OCI-M2 (cell line): ENCODE measurements around the gene NCK2.
"Not testable (repeated sequence)": the region's sequence is repeated elsewhere in the genome, so short reads cannot be mapped to it uniquely, and the experiment has no call there.

ENCODE experiments used
- DNase-seq: peaks from one replicate; lab custom pipeline; 2025; ENCODE audit not compliant: unreplicated experiment; lab: John Stamatoyannopoulos, UW

NCK2 gene

GRCh38 chr2:105754011-105754410 lies 9.3 kb downstream of the NCK2 start:
- no peak for DNase-seq

- DNase-seq = no peak
Observed at GRCh38 chr2:105754994-105755393, 10.3 kb downstream of the NCK2 start.

DNA sequence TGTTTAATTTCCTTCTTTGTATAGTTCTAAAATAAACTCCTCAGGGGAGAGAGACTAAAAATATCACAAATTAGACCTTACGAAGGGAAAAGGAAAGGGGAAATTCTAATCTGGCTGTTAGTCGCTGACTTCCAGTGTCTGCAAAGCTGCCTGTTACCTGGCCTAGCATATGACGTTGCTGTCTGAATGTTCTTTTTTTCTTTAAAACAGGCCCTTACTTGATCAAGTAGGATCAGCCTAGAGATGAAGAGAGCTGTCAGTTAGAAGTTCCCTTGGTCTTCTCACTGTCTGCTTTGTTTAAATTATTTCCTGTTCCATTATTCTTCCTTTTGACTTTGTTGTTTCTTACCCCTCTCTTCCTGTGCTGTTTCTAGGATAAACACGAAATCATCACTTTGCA lies 11.2 kb downstream of the NCK2 start:
- no peak for DNase-seq

- DNase-seq = no peak
Observed at GRCh38 chr2:105756435-105756834, 11.7 kb downstream of the NCK2 start.

DNA sequence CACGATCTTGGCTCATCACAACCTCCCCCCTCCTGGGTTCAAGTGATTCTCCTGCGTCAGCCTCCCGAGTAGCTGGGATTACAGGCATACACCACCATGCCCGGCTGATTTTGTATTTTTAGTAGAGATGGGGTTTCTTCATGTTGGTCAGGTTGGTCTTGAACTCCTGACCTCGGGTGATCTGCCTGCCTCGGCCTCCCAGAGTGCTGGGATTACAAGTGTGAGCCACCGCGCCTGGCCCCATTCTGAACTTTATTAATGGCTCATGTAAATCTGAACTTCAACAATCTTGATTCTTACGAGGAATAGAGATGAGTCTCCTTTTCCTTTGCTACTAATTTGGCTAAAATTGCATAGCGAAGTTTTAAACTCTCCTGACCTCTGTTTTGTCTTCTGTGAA lies 12.2 kb downstream of the NCK2 start:
- DNase-seq = not testable (repeated sequence)

GRCh38 chr2:105757433-105757832 lies 12.7 kb downstream of the NCK2 start:
- DNase-seq = no peak

- no peak for DNase-seq
Observed at GRCh38 chr2:105760191-105760590, 15.5 kb downstream of the NCK2 start.

- DNase-seq = no peak
Observed at GRCh38 chr2:105760639-105761337, 16.1 kb downstream of the NCK2 start.

GRCh38 chr2:105761931-105762515 lies 17.3 kb downstream of the NCK2 start:
- DNase-seq = no peak

DNA sequence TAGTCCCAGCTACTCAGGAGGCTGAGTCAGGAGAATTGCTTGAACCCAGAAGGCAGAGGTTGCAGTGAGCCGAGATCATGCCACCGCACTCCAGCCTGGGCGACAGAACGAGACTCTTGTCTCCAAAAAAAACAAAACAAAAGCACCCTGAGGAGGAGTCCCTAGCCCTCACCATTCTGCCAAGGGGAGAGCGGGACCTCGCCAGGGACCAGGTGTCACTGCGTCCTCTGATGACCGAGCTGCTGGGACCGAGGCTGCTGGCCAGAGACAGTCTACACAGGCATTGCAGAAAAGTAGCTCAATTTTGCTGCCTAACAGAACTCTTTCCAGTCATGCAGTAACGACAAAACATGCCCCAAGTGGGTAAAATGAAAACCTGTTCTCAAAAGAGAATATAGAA lies 18.4 kb downstream of the NCK2 start:
- DNase-seq = no peak

DNA sequence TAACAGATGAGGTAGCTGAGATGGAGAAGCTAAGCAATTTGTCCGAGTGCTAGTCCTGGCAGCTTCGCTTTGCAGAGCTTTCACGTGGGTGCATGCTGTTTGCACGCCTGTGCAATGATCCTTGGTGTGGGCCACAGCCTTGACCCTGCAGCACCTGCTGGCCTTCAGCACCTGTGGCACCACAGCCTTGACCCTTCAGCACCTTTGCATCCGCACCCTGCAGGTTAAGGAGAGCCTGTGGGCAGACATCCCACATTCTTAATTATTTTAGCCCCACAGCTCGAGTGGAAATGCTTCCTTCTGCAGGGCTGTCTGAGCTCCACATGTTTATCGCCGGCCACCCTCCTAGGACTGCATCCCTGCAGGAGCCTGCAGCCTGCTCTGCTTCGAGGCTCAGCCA lies 19.3 kb downstream of the NCK2 start:
- DNase-seq = no peak

- DNase-seq = no peak
Observed at GRCh38 chr2:105765415-105766299, 20.9 kb downstream of the NCK2 start.

DNA sequence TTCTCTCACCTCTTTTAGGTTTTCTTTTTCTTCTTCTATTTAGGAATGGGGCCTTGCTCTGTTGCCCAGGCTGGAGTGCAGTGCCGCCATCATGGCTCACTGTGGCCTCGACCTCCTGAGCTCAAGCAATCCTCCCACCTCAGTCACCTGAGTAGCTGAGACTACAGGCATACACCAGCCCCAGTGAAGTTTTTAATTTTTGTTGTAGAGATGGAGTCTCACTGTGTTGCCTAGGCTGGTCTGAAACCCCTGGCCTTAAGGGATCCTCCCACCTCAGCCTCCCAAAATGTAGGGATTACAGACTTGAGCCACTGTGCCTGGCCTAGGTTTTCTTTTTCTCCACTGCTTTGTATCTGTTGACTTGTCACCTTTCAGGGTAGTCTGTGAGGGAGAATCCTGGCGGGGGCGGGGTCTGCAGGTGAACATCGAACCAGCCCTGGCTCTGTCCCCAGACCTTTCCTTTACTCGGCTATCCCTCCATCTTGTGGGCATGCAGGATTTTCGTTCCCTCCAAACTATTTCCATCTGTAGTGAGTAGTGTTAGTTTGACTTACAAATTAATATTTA lies 21.7 kb downstream of the NCK2 start:
- no peak for DNase-seq

DNA sequence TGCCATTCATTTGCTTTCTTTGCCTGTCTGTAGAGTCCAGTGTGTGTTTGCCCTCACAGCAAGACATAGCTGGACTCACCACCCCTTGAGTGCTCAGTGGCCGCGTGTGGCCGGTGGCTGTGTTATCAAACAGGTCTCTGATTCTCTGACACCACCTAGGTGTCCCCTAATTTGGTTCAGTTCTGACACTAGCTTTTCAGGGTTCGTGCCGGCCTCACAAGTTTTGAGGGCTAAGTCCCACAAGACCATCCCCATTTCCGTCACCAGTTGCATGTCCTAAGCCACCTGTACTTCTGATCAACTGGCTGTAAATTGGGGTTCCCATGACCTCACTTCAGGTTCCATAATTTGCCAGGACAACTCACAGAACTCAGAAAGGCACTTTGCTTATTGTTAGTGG lies 23.5 kb downstream of the NCK2 start:
- DNase-seq = no peak

DNA sequence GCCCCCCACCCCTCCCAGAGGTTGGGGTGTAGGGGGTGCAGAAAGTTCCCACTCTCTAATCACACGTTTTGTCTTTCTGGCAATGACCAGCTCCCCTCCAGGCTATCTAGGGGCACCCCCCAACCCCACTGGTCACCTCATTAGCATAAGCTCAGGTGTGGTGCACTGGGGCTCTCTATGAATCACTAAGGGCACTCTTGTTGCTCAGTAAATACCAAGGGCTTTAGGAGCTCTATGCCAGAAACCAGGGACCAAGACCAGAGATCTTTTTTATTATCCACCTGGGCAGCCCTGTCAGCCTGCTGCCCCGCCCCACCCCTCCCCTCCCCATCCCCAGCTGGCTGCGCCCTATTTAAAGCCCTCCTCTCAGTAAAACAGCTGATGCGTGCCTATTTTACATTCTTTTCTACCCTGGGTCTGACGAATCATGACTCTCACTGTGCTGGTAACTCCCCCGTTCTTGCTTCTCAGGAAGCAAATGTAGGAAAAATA lies 24.3 kb downstream of the NCK2 start:
- DNase-seq = no peak

DNA sequence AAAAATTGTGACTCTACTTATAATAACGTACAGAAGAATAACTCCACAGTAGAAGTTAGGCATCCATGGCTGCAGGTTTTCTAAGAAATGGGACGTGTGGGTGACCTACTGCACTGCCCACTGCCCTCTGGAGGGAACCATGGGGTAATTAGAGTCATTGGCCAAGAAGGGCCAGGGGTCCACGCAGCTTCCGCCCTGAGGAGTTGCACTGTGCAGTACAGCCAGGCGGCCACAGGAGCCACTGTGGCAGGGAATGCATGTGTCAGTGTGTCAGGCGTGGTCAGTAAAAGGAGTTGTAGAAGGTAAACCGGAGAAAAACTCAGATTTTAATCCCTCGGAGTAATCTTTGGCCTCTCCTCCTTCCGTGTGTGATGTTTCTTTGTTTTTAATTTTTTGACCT lies 24.8 kb downstream of the NCK2 start:
- DNase-seq = no peak

DNA sequence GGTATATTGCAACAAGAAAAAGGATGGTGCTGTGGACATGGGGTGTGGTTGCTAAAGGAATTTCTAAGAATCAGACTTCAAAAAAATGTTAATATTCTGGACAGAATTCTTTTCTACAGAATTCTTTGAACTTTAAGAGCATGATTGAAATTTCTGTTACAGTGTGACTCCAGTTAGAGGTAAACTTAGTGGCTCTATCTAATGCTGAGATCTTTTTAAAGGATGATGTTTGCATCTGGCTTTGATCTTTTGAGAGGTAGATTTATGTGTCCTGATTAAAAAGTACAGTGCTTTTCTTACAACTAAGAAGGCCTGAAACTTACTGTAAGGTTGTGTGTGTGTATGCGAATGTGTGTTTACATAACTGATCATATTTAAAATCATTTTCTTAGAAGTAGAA lies 25.4 kb downstream of the NCK2 start:
- no peak for DNase-seq

DNA sequence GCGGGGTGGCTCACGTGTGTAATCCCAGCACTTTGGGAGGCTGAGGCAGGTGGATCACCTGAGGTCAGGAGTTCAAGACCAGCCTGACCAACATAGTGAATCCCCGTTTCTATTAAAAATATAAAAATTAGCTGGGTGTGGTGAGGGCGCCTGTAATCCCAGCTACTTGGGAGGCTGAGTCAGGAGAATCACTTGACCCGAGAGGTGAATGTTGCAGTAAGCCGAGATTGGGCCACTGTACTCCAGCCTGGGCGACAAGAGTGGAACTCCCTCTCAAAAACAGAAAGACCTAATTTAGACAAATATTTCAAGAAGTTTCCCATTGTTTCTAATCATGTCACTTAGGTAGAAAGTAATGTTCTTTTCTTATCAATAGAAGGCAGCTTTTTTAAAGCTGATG lies 26.6 kb downstream of the NCK2 start:
- DNase-seq = not testable (repeated sequence)

- DNase-seq = no peak
Observed at GRCh38 chr2:105771836-105772235, 27.1 kb downstream of the NCK2 start.

DNA sequence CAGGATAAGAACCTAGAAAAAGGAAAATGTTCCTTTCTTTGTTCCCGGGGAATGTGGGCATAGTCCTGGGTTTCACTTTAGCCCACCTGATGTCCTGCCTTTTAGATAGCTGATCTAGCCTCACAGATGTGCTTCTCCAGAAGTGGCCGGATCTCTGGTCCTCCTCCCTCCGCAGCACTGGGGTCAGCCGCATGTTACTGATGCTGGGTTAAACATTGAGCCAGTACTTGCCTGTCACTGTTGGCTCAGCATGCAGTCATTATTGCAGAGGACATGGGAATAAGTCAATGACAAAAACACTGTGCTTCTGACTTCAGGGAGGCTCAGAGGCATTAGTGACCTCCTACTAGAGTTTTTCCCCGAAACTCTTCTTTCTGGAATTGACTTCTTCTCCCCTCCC lies 27.6 kb downstream of the NCK2 start:
- DNase-seq = no peak

DNA sequence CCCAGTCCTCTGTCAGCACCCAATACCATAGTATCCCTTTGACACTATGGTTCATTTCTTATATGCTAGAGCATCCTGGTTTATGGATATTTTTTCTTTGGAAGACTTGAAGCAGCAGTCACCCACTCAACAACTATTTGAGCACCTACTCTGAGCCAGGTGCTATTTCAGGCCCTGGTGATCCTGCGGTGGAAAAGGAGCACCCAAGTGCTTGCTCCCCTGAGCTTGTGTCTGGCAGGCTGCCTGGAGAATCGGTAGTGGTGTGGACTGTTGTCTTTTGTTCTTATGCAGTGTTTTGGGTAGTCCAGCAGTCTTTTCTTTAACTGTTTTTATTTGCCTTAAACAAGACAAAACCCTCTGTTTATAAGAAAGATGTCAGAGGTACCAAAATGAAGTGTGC lies 28.9 kb downstream of the NCK2 start:
- no peak for DNase-seq
